Measurements from ENCODE around the gene TEAD1.

TEAD1 gene

DNA sequence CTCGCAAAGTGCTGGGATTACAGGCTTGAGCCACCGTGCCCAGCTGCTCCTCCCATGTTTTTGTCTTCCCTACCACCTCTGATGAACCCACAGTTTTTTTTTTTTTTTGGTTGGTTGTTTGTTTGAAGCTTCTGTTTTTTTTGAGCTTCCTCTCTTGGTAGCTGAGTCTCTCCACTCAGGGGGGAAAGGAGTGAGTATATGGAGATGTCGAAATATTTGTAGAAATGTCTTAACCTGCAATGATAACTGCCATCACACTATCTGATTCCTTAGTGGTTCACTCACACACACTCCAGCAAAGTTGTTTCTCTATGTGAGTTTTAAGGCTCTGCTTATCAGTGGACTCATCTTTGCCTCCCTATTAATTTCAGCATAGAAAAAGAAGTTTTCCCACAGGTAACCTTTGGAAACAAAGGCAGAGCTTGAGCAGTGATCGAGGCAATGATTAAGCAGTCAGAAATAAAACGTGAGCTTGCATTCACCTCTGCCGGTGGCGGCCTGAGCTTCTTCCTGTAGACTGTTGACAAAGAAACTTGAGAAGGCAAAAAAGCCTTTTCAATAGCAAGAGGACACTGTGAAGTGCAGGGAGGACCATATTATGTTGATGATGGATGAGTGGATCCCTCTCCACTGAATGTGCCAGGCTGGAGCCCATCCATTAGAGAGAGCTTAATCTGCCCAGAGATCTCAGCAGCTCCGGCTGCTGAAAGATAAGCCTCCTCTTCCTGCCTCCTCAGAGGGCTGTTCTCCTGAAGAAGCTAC lies 305.9 kb downstream of the TEAD1 start:
- no peak for DNase-seq (ENCODE audit: extremely low read depth, low read depth)
- TF ChIP-seq, protein P1, sequence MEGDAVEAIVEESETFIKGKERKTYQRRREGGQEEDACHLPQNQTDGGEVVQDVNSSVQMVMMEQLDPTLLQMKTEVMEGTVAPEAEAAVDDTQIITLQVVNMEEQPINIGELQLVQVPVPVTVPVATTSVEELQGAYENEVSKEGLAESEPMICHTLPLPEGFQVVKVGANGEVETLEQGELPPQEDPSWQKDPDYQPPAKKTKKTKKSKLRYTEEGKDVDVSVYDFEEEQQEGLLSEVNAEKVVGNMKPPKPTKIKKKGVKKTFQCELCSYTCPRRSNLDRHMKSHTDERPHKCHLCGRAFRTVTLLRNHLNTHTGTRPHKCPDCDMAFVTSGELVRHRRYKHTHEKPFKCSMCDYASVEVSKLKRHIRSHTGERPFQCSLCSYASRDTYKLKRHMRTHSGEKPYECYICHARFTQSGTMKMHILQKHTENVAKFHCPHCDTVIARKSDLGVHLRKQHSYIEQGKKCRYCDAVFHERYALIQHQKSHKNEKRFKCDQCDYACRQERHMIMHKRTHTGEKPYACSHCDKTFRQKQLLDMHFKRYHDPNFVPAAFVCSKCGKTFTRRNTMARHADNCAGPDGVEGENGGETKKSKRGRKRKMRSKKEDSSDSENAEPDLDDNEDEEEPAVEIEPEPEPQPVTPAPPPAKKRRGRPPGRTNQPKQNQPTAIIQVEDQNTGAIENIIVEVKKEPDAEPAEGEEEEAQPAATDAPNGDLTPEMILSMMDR (IDR thresholded peaks at IDR 0.05; ENCODE audit: low read depth, low read length), result no peak

DNA sequence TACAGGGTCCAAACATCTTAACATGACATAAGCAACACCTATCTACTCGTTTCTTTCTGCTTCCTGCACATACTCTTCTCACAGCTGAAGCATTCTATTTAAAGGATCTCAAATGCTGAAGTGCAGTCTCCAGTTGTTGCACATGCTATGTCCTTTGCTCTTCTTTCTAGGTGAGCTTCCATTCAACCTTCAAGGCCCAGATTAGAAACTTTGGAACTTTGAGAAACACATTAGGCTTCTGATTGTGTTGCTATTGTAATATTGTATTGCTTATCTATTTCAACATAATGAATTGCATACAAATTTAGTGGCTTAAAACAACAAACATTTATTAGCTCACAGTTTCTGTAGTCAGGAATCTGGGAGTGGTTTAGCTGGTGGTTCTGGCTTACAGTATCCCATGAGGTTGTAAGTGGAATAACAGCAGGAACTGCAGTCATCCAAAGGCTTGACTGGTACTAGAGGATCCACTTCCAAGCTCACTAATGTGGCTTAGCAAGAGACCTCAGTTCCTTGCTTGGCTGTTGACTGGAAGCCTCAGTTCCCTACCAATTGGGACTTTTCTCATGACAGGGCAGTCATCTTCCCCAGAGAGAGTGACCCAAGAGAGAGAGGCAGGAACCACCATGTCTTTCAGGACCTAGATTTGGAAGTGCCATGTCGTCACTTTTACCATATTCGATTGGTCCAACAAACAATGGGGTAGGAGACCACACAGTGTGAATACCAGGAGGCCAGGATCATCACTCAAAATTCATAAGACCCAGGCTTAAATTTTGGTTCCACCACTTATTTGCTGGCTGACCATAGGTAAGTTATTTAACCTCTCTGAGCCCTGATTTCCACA lies 307.7 kb downstream of the TEAD1 start:
- TF ChIP-seq, protein P1 (IDR thresholded peaks at IDR 0.05; ENCODE audit: low read depth, low read length), result no peak
- DNase-seq (ENCODE audit: extremely low read depth, low read depth), result no peak

DNA sequence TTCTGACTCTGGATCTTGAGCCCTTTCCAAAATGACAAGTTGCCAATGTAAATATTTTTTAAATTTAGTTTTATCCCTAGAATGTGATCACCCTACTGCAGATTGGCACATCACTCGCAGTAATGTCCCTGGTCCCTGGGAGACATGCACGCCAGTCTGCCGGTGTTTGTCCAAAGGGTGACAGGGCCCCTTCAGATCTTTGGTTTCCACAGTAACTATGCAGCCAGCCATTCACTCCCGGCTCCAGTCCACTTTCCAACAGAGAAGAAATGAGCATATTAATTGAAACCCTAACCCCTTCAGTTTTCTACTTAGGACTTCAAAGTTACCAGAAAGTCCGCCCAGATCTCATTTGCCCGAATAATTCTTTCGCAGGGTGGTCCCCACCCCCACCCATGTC lies 309.1 kb downstream of the TEAD1 start:
- TF ChIP-seq, protein P1 (IDR thresholded peaks at IDR 0.05; ENCODE audit: low read depth, low read length), result no peak
- DNase-seq (ENCODE audit: extremely low read depth, low read depth), result no peak

DNA sequence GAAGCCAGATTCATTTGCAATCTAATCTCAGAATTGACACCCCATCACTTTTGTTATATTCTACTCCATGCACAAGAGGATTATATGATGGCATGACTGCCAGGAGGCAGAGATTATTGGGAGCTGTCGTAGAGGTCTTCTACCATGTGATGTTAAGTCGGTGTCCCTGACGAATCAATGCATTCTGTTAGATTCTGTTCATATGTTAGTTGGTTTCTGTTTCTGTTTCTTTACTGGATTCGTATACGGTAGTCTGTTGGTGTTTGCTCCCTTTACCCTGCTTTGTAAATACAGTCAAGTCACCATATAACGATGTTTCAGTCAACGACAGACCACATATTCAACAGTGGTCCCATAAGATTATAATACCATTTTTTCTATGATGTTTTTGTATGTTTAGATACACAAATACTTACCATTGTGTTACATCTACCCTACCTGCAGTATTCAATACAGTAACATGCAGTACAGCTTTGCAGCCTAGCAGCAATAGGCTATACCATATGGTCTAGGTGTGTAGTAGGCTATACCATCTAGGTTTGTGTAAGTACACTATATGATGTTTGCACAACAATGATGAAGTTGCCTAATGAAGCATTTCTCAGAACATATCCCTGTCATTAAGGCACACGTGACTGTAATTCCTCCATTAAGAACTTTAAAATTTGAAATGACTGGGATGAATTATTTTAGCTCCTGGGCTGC lies 312.1 kb downstream of the TEAD1 start:
- TF ChIP-seq, protein P1 (IDR thresholded peaks at IDR 0.05; ENCODE audit: low read depth, low read length), result no peak
- no peak for DNase-seq (ENCODE audit: extremely low read depth, low read depth)

DNA sequence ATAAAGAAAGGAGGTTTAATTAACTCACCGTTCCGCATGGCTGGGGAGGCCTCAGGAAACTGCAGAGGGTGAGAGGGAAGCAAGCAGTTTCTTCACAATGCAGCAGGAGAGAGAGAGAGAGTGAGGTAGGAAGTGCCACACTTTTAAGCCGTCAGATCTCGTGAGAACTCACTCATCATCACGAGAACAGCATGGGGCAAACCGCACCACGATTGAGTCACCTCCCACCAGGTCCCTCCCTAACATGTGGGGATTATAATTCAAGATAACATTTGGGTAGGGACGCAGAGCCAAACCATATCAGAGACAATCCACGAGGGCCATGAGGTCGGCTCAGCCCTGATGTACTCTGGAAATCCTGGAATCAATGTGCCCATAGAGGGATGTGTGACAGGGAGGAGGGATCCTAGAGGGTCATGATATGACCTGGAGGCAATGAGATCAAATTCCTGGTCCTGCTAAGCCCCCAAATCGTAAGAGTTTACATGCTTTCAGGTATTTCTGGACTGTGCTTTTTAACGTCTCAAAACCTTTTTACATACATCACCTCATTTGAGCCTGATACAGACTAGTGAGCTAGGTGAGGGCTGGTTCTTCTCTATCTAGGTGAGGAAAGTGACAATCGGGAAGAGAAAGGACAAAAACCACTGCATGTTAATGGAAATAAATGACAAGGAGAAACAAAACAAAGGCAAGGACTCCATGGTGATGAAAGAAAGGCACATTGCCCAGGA lies 315.4 kb downstream of the TEAD1 start:
- DNase-seq (ENCODE audit: extremely low read depth, low read depth), result no peak
- TF ChIP-seq, protein P1 (IDR thresholded peaks at IDR 0.05; ENCODE audit: low read depth, low read length), result no peak

DNA sequence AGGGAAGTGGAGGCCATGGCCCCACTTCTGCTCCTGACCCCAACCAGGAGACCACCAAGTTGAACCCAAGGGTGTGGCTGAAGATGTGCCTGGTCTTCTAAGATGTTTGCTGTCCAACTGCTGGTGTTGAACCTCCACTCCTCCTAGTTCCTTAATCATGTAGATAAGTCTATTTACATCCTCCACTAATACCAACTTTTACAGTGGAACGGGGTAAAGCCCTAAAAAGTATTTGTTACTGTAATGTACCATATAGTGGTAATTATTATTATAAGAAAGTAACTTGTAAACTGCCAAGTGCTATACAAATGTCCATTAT lies 315.9 kb downstream of the TEAD1 start:
- no peak for DNase-seq (ENCODE audit: extremely low read depth, low read depth)
- TF ChIP-seq, protein P1 (IDR thresholded peaks at IDR 0.05; ENCODE audit: low read depth, low read length), result no peak
